Pons (tissue), 1 donor: ENCODE measurements around the gene USP37.

Experiments used
- DNase-seq: peaks from one replicate; pipeline ENCODE4 v3.0.0-alpha.2; 2016; ENCODE audit warnings: low spot score

Gene USP37

DNA sequence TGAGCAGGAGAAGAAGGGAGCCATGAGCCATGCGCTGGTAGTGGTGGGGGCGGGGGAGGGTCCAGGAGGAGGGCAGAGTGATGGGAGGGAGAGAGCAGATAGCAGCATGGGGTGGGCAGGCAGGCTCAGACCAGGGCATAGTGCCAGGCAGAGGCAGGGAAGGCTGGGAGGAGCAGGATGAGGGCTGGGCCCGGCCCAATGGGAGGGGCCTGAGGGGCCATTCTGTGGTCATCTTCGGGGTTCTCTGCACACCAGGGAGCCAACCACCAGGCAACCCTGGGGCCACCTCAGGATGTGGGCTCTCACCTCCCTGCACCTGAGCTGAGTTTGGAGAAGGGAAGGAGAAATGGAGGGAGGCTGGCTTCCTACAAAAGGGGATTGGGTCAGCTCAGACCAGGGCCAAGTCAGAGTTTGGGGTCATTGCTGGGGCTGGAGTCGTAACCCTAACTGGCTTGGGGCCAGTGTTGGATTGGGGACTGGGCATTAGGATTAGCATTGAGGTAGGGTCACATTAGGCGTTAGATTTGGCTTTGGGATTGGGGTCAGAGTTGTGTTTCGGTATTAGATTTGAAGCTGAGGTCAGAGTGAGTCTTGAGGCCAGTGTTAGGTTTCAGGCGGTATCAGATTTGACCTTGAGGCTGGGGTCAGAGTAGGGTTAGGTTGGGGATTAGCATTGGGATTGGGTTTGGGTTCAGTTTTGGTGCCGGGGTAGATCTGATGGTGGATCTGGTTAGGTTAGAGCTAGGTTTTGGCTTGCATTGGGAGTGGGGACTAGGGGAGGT, 138.0 kb downstream of the USP37 start:
- DNase-seq = no peak

DNA sequence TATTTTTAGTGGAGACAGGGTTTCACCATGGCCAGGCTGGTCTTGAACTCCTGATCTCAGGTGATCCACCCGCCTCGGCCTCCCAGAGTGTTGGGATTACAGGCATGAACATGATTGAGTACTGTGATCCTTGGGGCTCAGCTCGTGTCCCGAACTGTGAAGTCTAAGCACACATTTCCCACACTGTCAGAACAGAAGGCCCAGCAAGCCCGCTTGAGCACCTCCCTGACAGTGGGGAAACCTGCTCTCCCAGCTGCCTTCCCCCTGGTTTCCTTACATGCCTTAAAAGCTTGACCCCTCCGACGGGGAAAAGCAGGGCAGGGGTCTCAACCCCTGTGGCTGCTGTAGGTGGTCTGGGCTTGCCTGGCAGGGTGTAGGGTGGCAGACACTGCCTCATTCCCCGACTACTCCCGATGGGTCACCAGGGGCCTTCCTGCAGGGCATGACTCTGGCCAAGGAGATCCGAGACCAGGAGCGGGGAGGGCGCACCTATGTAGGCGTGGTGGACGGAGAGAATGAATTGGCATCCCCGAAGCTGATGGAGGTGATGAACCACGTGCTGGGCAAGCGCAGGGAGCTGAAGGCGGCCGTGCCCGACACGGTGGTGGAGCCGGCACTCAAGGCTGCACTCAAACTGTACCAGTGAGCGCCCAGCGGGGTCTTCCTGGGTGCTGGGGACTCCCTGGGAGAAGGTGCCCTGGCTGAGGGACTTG, 139.1 kb downstream of the USP37 start:
- DNase-seq = no peak

DNA sequence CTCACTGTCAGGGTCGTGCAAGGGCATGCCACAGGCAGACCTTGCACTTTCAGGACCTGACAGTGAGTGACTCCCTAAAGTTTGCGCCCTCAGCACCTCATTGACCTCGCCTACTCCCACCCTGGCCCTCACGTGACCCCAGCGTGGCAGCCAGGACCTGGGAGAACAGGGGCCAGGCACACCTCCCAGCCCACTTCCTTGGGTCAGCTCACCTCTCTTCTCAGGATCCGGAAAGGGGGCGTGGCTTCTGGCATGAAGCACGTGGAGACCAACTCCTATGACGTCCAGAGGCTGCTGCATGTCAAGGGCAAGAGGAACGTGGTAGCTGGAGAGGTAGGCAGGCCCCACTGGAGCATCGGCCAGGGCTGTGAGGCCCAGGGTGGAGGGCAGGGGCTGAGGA, 140.4 kb downstream of the USP37 start:
- no peak for DNase-seq

DNA sequence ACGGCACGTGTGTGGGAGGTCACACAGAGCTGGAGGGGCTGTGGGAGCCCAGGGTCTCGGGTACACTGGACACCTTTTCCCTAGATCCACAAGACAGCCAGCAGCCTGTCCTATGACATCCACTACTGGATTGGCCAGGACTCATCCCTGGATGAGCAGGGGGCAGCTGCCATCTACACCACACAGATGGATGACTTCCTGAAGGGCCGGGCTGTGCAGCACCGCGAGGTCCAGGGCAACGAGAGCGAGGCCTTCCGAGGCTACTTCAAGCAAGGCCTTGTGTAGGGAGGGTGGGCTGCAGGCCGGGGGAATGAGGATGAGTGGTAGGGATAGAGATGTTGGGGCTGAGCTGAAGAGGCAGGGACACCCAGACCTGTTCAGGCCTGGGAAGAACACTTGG, 142.6 kb downstream of the USP37 start:
- DNase-seq = no peak

DNA sequence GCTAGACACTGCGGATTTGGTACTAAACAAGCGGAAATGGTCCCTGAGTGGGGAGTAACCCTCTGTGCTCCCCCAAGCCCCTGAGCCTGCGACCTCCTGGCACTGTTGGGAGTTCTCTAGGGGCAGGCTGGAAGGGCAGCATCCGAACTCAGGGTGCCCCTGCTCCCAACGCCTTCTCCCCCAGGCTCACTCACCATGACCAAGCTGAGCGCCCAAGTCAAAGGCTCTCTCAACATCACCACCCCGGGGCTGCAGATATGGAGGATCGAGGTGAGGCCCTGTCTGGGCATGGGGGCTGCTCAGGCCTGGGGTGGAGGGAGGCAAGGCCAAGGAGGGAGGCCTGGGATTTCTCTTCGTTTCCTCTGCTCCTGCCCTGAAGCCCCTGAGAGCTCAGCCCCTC, 144.6 kb downstream of the USP37 start:
- DNase-seq = no peak

DNA sequence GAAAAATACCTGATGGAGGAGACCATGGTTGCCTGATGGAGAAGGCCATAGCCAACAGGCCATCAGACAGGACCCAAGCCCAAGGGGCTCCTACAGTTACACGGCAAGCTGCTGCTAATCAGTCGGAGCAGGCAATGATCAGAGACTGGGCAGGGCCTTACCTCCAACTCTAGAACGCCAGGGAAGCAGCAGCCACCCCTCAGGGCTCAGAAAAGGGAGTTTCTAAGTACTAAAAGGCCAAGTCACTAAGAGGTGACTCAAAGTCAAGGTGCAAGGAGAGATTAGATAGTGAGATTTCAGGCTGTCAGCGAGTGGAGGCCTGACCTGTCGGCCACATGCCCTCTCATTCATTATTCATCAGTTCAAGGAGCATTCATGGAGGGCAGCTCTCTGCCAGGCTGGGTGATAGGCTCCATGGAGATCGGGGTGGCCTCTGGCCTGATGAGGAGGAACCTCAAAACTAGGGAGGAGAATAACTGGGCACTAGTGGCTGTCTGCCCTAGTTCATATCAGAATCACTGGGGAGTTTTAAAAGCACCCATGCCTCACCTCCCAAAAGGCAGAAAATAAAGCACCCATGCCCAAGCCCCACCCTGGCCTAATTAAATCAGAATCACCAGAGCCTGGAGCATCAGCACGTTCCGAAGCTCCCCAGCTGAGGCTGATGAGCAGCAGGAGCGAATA, 145.6 kb downstream of the USP37 start:
- DNase-seq = no peak

DNA sequence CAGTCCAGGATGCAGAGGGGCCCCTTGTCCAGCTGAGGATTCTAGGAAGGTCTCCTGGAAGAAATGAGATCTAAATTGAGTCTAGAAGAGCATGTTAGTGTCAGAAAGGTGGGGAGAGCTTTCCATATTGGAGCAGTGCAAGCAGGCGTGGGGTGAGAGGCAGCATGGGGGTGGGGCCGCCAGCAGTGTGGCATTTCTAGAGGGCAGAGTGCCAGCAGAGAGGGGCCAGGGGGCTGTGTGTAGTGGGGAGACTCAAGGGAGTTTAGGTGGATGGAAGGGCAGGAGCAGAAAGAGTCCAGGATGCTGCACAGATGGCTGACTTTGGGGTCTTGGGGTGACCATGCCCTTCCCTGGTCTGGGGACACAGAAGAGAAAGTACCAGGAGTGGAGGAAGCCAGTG, 147.1 kb downstream of the USP37 start:
- DNase-seq = no peak

DNA sequence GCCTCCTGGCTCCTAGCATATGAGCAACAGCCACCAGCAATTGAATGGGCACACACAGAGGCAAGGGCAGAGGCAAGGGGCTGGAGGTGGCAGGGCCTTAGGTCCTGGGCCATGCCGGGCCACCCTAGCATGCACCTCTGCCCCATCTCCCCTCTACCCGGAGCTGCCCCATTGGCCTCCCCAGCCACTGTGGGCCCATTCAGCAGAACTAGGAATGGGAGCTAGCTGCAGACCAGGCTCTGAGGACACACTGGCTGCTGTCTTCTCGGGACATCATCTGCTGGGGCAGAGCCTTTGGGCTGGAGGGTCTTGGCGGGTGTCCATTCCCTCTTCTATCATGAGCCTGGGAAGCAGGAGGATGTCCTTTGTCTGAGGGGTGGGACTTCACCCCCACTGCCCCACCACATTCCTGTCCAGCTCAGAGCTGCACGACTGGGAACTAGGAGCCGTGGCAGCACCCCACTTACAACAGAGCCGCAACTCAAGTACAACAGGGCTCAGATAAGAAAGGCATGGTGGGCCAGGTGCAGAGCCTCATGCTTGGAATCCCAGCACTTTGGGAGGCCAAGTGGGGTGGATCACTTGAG, 148.4 kb downstream of the USP37 start:
- DNase-seq = no peak

DNA sequence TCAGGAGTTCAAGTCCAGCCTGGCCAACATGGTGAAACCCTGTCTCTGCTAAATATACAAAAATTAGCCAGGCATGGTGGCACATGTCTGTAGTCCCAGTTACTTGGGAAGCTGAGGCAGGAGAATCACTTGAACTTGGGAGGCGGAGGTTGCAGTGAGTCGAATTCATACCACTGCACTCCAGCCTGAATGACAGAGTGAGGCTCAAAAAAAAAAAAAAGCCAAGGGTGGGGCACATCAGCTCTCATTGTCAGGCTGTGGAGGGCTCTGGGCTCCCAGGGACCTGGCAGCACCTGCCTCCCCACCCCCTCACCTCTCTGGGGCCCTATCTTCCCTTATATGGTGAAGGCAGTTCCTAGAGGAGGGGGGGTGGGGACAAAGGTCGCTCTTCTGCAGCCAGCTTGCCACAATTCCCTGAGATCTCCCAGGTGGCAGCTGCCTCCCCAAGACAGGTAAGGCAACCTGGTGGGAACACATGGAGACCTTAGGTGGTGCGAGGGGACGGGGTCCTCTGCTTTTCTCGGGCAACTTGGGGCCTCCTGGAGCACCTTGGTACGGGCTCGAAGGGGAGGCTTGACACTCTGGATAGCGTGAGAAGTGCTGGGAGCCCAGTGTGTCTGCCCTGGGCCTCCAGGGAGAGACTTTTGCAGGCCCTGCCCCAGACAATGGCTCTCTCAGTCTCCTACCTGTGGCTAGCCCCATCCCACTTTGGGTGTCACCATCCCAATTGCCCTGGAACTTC, 149.3 kb downstream of the USP37 start, which contains the start of gene VIL1:
VIL1 (plus strand) TSS at position 407 of the 742 bp plus-strand sequence. CDS start 4,656 bp downstream, outside the sequence.
- DNase-seq = no peak

DNA sequence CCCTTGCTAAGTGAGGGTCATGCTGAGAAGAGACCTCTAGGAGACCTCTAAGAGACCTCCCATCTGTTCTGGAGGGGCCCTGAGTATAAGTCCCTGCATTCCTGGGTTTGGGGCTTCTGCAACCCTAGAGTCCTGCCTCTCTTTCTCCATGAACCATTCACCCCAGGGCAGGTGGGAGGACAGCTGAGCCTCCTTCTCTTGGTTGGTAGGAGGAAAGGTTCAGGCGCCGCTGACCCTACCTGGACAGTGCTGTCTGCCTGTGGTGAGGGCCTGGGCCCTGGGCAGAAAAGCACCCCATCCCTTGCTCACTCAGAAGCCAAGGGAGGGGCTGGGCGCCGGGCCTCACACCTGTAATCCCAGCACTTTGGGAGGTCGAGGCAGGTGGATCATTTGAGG, 149.8 kb downstream of the USP37 start:
- no peak for DNase-seq

DNA sequence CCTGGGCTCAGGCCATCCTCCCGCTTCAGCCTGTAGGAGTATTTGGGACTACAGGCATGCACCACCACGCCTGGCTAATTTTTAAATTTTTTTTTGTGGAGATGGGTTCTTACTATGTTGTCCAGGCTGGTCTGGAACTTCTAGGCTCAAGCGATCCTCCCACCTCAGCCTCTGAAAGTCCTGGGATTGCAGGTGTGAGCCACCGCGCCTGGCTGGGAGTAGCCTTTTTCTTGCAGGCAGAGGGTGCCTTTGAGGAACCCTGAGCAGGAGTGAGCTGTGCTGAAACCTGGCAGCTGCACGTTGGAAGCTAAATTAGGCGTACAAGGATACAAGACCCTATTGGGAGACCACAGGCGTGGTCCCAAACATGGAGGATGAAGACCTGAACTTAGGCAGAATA, 160.4 kb downstream of the USP37 start:
- no peak for DNase-seq

DNA sequence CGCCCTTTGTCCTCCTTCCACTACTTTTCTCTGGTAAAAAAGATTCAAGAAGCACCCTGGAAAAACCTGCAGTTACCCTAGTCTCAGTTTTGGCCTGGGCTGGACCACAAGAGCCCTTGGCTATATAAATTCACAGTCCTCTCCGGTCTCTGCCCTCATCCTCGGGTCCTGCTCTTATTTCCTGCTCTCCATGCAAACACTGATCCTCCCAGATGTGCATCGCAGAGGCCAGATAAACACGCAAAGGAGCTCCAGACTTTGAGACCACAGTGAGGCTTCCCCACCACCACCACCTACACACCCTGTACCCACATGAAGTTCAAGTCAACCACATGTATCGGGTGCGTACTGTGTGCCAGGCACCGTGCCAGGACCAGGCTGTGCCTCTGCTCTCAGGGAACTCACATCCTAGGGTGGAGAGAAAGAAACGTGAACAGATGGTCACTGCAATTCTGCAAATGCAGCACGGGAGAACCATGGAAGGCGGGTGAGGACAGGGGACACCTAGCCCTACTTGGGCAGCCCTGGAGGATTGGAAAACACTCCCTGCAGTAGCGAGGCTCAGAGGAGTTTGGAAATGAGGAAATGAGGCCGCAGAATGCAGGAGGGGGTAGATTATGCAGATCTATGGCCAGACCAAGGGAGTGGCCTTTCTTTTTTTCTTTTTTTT, 161.1 kb downstream of the USP37 start:
- DNase-seq = peak; percentile 52

DNA sequence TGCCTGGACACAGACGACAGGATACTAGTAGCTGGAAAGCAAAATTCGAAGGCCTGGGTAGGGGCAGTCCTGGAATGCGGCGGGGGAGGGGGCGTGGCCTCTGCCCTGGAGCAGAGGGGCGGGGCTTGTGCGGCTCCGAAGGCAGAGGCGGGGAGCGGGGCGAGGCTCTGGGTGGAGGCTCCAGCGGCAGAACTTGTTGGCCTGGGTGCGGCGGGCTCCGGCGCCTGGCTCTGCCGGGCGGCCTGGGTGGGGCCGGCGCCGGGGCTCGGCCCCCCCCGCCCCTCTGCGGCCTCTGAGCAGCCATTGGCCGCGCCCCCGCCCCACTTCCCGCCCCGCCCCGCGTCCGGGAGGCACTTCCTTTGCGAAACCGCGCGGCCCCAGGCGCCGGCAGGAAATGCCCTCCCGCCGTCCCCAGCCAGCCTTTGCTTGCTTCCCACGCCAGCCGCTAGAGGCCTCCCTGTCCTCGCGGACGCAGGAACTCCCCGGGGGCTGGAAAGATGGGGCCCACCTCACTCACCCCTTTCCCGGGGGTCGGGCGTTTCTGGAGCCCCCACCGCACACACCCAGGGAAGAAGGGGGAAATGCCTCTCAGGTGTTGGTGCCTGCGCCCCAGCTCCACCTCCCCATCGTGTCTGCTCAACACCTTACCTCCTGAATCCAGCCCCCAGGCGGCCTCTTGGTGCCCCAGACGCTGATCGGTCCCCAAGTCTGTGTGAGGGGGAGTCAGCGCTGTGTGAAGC, 161.8 kb downstream of the USP37 start:
- peak; percentile 93 for DNase-seq

DNA sequence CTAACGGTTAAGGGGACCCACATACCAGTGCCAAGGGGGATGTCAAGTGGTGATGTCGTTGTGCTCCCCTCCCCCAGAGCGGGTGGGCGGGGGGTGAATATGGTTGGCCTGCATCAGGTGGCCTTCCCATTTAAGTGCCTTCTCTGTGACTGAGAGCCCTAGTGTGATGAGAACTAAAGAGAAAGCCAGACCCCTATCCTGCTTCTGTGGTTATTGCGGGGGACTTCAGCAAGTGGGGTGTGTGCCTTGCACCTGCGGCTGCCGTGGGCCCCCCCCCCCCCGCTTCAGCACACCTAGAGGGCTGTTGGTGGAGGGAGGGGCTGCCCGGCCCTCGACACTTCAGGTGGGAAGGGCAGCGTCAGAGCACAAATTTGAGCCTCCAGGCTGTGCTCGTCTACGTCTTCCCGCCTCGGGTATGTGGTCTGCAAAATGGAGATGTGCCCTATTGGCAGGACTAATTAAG, 162.4 kb downstream of the USP37 start:
- peak; percentile 26 for DNase-seq

DNA sequence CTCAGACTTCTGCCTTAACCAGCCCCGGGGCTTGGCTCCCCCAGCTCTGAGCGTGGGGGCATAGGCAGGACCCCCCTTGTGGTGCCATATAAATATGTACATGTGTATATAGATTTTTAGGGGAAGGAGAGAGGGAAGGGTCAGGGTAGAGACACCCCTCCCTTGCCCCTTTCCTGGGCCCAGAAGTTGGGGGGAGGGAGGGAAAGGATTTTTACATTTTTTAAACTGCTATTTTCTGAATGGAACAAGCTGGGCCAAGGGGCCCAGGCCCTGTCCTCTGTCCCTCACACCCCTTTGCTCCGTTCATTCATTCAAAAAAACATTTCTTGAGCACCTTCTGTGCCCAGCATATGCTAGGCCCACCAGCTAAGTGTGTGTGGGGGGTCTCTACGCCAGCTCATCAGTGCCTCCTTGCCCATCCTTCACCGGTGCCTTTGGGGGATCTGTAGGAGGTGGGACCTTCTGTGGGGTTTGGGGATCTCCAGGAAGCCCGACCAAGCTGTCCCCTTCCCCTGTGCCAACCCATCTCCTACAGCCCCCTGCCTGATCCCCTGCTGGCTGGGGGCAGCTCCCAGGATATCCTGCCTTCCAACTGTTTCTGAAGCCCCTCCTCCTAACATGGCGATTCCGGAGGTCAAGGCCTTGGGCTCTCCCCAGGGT, 162.9 kb downstream of the USP37 start:
- DNase-seq = no peak

DNA sequence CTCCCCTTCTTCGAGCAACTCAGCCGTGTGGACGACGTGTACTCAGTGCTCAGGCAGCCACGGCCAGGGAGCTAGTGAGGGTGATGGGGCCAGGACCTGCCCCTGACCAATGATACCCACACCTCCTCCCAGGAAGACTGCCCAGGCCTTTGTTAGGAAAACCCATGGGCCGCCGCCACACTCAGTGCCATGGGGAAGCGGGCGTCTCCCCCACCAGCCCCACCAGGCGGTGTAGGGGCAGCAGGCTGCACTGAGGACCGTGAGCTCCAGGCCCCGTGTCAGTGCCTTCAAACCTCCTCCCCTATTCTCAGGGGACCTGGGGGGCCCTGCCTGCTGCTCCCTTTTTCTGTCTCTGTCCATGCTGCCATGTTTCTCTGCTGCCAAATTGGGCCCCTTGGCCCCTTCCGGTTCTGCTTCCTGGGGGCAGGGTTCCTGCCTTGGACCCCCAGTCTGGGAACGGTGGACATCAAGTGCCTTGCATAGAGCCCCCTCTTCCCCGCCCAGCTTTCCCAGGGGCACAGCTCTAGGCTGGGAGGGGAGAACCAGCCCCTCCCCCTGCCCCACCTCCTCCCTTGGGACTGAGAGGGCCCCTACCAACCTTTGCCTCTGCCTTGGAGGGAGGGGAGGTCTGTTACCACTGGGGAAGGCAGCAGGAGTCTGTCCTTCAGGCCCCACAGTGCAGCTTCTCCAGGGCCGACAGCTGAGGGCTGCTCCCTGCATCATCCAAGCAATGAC, 163.6 kb downstream of the USP37 start:
- DNase-seq = no peak

DNA sequence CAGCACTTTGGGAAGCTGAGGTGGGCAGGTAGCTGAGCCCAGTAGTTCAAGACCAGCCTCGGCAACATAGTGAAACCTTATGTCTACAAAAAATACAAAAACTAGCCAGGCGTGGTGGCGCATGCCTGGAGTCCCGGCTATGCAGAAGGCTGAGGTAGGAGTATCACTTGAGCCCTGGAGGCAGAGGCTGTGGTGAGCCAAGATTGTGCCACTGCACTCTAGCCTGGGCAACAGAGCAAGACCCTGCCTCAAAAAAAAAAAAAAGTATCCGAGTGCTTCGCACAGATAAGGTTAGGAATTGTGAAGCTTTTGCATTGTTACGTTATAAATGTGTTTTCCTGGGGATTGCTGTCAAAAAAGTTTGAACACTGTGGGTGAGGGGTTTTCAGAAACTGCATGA, 164.3 kb downstream of the USP37 start:
- no peak for DNase-seq

DNA sequence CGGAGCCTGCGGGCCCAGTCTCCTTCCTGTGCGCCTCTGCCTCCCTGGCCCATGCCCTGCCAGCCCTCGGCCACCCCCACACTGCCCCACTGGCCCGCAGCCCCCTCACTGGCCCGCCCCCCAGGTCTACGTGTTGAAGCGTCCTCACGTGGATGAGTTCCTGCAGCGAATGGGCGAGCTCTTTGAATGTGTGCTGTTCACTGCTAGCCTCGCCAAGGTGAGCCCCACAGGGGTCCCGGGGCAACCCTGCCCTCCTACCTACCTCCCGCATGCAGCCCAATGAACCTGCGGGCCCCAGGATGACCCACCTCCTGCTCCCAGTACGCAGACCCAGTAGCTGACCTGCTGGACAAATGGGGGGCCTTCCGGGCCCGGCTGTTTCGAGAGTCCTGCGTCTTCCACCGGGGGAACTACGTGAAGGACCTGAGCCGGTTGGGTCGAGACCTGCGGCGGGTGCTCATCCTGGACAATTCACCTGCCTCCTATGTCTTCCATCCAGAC, 165.2 kb downstream of the USP37 start:
- DNase-seq = no peak

DNA sequence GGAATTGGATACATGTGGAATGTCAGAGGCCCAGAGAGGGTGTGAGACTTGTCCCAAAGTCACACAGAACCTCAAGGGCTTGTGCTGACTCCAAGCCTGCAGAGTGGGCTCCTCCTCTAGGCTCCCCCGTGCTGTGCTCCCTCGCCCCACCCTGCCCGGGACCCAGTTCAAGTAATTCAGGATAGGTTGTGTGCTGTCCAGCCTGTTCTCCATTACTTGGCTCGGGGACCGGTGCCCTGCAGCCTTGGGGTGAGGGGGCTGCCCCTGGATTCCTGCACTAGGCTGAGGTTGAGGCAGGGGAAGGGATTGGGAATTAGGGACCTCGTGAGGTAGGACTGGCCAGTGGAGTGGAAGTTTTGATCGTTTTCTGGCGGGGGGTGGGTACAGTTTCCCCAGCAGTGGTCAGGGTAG, 165.7 kb downstream of the USP37 start:
- DNase-seq = no peak
